ENCODE results near the gene SLA2.

DNA sequence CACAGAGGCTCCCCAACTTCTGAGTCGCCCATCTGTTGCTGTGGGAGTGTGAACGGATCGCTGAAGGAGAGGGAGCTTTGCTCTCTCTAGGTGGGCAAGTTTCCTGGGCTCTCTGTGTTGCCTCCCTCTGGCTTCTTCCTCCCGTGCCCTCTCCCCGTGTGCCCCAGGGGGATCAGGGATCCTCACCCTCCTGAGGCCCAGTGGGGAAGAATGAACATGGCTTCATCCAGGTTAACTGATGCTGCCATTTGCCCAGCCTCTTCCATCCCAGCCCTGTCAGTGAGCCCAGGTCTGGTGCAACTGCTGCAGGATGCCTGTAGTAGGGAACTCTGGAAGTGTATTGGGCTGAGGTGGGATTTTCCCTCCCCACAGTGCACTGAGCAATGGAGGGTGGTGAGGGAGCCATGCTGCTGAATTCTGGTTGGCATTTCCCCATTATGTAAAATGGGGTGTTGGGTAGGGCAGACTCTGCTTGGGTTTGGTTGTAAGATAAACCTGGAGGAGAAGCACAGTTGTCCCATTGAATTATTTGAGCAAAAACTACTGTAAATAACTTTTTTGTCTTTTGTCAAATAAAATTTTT, 52.6 kb downstream of the SLA2 start:
- TF ChIP-seq EZH2 (IDR thresholded peaks at IDR 0.05) (no peak), POLR2AphosphoS5 (IDR thresholded peaks at IDR 0.05; ENCODE audit: borderline replicate concordance, low read depth, low read length) (peak; percentile 12; the same call in 1 of the 2 replicates), FOXP2 (optimal IDR thresholded peaks at IDR 0.05; ENCODE audit: control extremely low read depth, extremely low read length, insufficient read depth) (no peak)
